GM18858 (cell line): ENCODE measurements around the gene ADK.
A peak's percentile ranks its signal among the peaks of the same experiment; 100 is the strongest.
"Not testable (repeated sequence)": the region's sequence is repeated elsewhere in the genome, so short reads cannot be mapped to it uniquely, and the experiment has no call there.

Source experiments
- ATAC-seq: cut with Tn5 transposase; IDR thresholded peaks from one replicate; pipeline ENCODE4 v1.9.1; 2021; ENCODE audit not compliant: unreplicated experiment

Gene ADK

GRCh38 chr10:74527611-74528010 is 376.6 kb downstream of the ADK start:
- not testable (repeated sequence) for ATAC-seq

- no peak for ATAC-seq
These were observed 378.2 kb downstream of the ADK start for GRCh38 chr10:74529205-74529604.

- ATAC-seq, result no peak
These were observed 380.0 kb downstream of the ADK start for GRCh38 chr10:74530981-74531380.

- ATAC-seq, result no peak
These were observed 388.3 kb downstream of the ADK start for GRCh38 chr10:74539317-74539716.

- ATAC-seq, result no peak
These were observed 390.4 kb downstream of the ADK start for GRCh38 chr10:74541375-74541774.

- ATAC-seq, result no peak
These were observed 391.1 kb downstream of the ADK start for GRCh38 chr10:74542077-74542476.

- no peak for ATAC-seq
These were observed 392.3 kb downstream of the ADK start for GRCh38 chr10:74543276-74543675.

GRCh38 chr10:74544106-74544505 is 393.1 kb downstream of the ADK start:
- ATAC-seq, result no peak

GRCh38 chr10:74548676-74549075 is 397.7 kb downstream of the ADK start:
- ATAC-seq, result no peak

GRCh38 chr10:74556072-74556705 is 405.2 kb downstream of the ADK start:
- ATAC-seq, result no peak

GRCh38 chr10:74557098-74557497 is 406.1 kb downstream of the ADK start:
- ATAC-seq, result no peak

- no peak for ATAC-seq
These were observed 407.4 kb downstream of the ADK start for GRCh38 chr10:74558403-74558802.

GRCh38 chr10:74558897-74559296 is 407.9 kb downstream of the ADK start:
- no peak for ATAC-seq

GRCh38 chr10:74568896-74569295 is 417.9 kb downstream of the ADK start:
- not testable (repeated sequence) for ATAC-seq

GRCh38 chr10:74573497-74573896 is 422.5 kb downstream of the ADK start:
- ATAC-seq, result not testable (repeated sequence)

- no peak for ATAC-seq
These were observed 424.2 kb downstream of the ADK start for GRCh38 chr10:74575191-74575720.

GRCh38 chr10:74575912-74576311 is 424.9 kb downstream of the ADK start:
- no peak for ATAC-seq

- ATAC-seq, result no peak
These were observed 425.6 kb downstream of the ADK start for GRCh38 chr10:74576586-74576985.

GRCh38 chr10:74580438-74580837 is 429.4 kb downstream of the ADK start:
- not testable (repeated sequence) for ATAC-seq

- no peak for ATAC-seq
These were observed 431.5 kb downstream of the ADK start for GRCh38 chr10:74582566-74582965.

GRCh38 chr10:74585231-74586087 is 434.4 kb downstream of the ADK start:
- peak; percentile 74 for ATAC-seq

GRCh38 chr10:74586088-74586585 is 435.1 kb downstream of the ADK start:
- ATAC-seq, result no peak
